H9 (cell line): ENCODE data around the gene ARHGAP12. TPM values are rescaled to one million over a fixed set of nuclear protein-coding genes. Genes with fewer than 3 reads are reported as not detected.

Source experiments
- DNase-seq: peaks from one replicate; pipeline ENCODE4 v3.0.0-alpha.2; 2017
- H2AFZ ChIP-seq: one replicate; pipeline ENCODE4 v1.6.1; 2013; ENCODE audit warnings: mild to moderate bottlenecking, low read length, control low read depth, moderate library complexity
- H2AK5ac ChIP-seq: 2 replicates; pipeline ENCODE4 v1.6.1; 2013; ENCODE audit warnings: low read length, control low read depth, mixed read lengths; ENCODE audit not compliant: insufficient read length
- H2BK120ac ChIP-seq: one replicate; pipeline ENCODE4 v1.6.1; 2013; ENCODE audit warnings: low read depth, mild to moderate bottlenecking, low read length, control low read depth, inconsistent platforms; ENCODE audit not compliant: poor library complexity, severe bottlenecking
- H2BK12ac ChIP-seq: 2 replicates; pipeline ENCODE4 v1.6.1; 2013; ENCODE audit warnings: low read length, control low read depth, mixed read lengths, low read depth; ENCODE audit not compliant: insufficient read length
- H2BK15ac ChIP-seq: 2 replicates; pipeline ENCODE4 v1.6.1; 2013; ENCODE audit warnings: low read depth, low read length, control low read depth
- H2BK20ac ChIP-seq: one replicate; pipeline ENCODE4 v1.6.1; 2013; ENCODE audit warnings: low read depth, mild to moderate bottlenecking, low read length, control low read depth, inconsistent platforms; ENCODE audit not compliant: poor library complexity, severe bottlenecking
- H2BK5ac ChIP-seq: 2 replicates; pipeline ENCODE4 v1.6.1; 2013; ENCODE audit warnings: low read length, control low read depth, mixed read lengths; ENCODE audit not compliant: insufficient read length
- H3K14ac ChIP-seq: 2 replicates; pipeline ENCODE4 v1.6.1; 2013; ENCODE audit warnings: low read length, control low read depth; ENCODE audit not compliant: insufficient read depth
- H3K18ac ChIP-seq: 2 replicates; pipeline ENCODE4 v1.6.1; 2013; ENCODE audit warnings: low read depth, mild to moderate bottlenecking, mixed read lengths, low read length, control low read depth; ENCODE audit not compliant: insufficient read length
- H3K23ac ChIP-seq: 2 replicates; pipeline ENCODE4 v1.6.1; 2013; ENCODE audit warnings: low read length, control low read depth, mixed read lengths, low read depth; ENCODE audit not compliant: insufficient read length
- H3K23me2 ChIP-seq: 2 replicates; pipeline ENCODE4 v1.6.1; 2013; ENCODE audit warnings: low read depth, mild to moderate bottlenecking, mixed read lengths, low read length, control low read depth; ENCODE audit not compliant: insufficient read length, poor library complexity, severe bottlenecking
- H3K27ac ChIP-seq: 2 replicates; pipeline ENCODE4 v1.5.1; 2013; ENCODE audit warnings: low read length, control low read depth, mixed read lengths, low read depth; ENCODE audit not compliant: insufficient read length
- H3K27me3 ChIP-seq: 2 replicates; pipeline ENCODE4 v1.6.1; 2013; ENCODE audit warnings: low read length, control low read depth, inconsistent platforms; ENCODE audit not compliant: insufficient read depth
- H3K4ac ChIP-seq: 2 replicates; pipeline ENCODE4 v1.6.1; 2013; ENCODE audit warnings: low read depth, mild to moderate bottlenecking, control low read depth, inconsistent platforms, low read length, moderate library complexity
- H3K4me1 ChIP-seq: 2 replicates; pipeline ENCODE4 v1.6.1; 2013; ENCODE audit warnings: low read length, control low read depth, inconsistent platforms; ENCODE audit not compliant: insufficient read depth
- H3K4me2 ChIP-seq: 2 replicates; pipeline ENCODE4 v1.6.1; 2013; ENCODE audit warnings: low read length, control low read depth, mixed read lengths; ENCODE audit not compliant: insufficient read length, insufficient read depth
- H3K56ac ChIP-seq: 2 replicates; pipeline ENCODE4 v1.6.1; 2013; ENCODE audit warnings: low read depth, mild to moderate bottlenecking, mixed read lengths, low read length, control low read depth; ENCODE audit not compliant: insufficient read length
- H3K79me1 ChIP-seq: 2 replicates; pipeline ENCODE4 v1.6.1; 2013; ENCODE audit warnings: low read depth, mild to moderate bottlenecking, moderate library complexity, low read length, control low read depth, inconsistent platforms; ENCODE audit not compliant: insufficient read depth, poor library complexity, severe bottlenecking
- H3K79me2 ChIP-seq: 2 replicates; pipeline ENCODE4 v1.6.1; 2013; ENCODE audit warnings: low read length, control low read depth, inconsistent platforms; ENCODE audit not compliant: insufficient read depth
- H3K9ac ChIP-seq: 2 replicates; pipeline ENCODE4 v1.6.1; 2013; ENCODE audit warnings: low read length, control low read depth, mixed read lengths; ENCODE audit not compliant: insufficient read length; ENCODE audit errors: extremely low read depth
- H3K9me3 ChIP-seq: one replicate; pipeline ENCODE4 v1.6.1; 2013; ENCODE audit warnings: low read depth, low read length, inconsistent platforms; ENCODE audit not compliant: control insufficient read depth
- H3T11ph ChIP-seq: one replicate; pipeline ENCODE4 v1.6.1; 2013; ENCODE audit warnings: mild to moderate bottlenecking, low read length, control low read depth, inconsistent platforms
- H4K20me1 ChIP-seq: one replicate; pipeline ENCODE4 v1.6.1; 2013; ENCODE audit not compliant: control insufficient read depth, insufficient read length, insufficient read depth
- H4K5ac ChIP-seq: 2 replicates; pipeline ENCODE4 v1.6.1; 2013; ENCODE audit warnings: low read depth, mild to moderate bottlenecking, mixed read lengths, low read length, control low read depth; ENCODE audit not compliant: insufficient read length
- H4K8ac ChIP-seq: replicated peaks from 2 replicates; pipeline ENCODE4 v1.6.1; 2013; ENCODE audit warnings: low read length, control low read depth, mixed read lengths, low read depth; ENCODE audit not compliant: insufficient read length
- H4K91ac ChIP-seq: 2 replicates; pipeline ENCODE4 v1.6.1; 2013; ENCODE audit warnings: low read depth, mild to moderate bottlenecking, moderate library complexity, mixed read lengths, low read length, control low read depth; ENCODE audit not compliant: insufficient read length
- H3K27ac Mint-ChIP-seq, 3 experiments: 2 replicates in 2 of 3; 3 replicates in 1 of 3; pipeline ENCODE4 v1.8.0; 2020 to 2021; ENCODE audit warnings: mixed read lengths in 3 of 3, mild to moderate bottlenecking in 1 of 3, moderate library complexity in 1 of 3
- H3K27me3 Mint-ChIP-seq: 2 replicates; pipeline ENCODE4 v1.8.0; 2021; ENCODE audit warnings: low read depth, mild to moderate bottlenecking, moderate library complexity, mixed read lengths
- H3K36me3 Mint-ChIP-seq, 3 experiments: 2 replicates in 2 of 3; 3 replicates in 1 of 3; pipeline ENCODE4 v1.8.0; 2020 to 2021; ENCODE audit warnings: low read depth in 3 of 3, mixed read lengths in 3 of 3; ENCODE audit not compliant: insufficient read depth in 1 of 3
- H3K4me1 Mint-ChIP-seq, 2 experiments: 2 replicates each; pipeline ENCODE4 v1.8.0; 2020; ENCODE audit warnings: mixed read lengths in 2 of 2
- H3K4me3 Mint-ChIP-seq, 2 experiments: 2 replicates in 1 of 2; 3 replicates in 1 of 2; pipeline ENCODE4 v1.8.0; 2020 to 2021; ENCODE audit warnings: mild to moderate bottlenecking in 2 of 2, mixed read lengths in 2 of 2, moderate library complexity in 1 of 2
- H3K9me3 Mint-ChIP-seq, 2 experiments: 2 replicates in 1 of 2; 3 replicates in 1 of 2; pipeline ENCODE4 v1.8.0; 2020; ENCODE audit warnings: mild to moderate bottlenecking in 2 of 2, mixed read lengths in 2 of 2, moderate library complexity in 1 of 2
- WGBS: extraction: QIAGEN DNeasy Blood & Tissue Kit; methylation state at CpG from one replicate; pipeline ENCODE4 v1.1.7; 2013; ENCODE audit warnings: missing lambda C conversion rate, low lambda C conversion rate, mixed read lengths; ENCODE audit not compliant: insufficient read length; ENCODE audit errors: extremely low coverage; 5-methylcytosine and 5-hydroxymethylcytosine counted together
- total RNA-seq: library from RNA; stranded (reverse); gene quantifications from 2 replicates; pipeline ENCODE4 v1.2.1, GENCODE V29; 2021
- TF ChIP-seq, protein P1 (sequence below): fragments of 200-600 bp; sonication (generic); conservative IDR thresholded peaks from 3 replicates; pipeline ENCODE4 v1.8.0; 2021; ENCODE audit warnings: antibody characterized with exemption, mild to moderate bottlenecking

The ARHGAP12 gene
- total RNA-seq, 1 experiment from 2014 or later: 34.3 TPM

DNA sequence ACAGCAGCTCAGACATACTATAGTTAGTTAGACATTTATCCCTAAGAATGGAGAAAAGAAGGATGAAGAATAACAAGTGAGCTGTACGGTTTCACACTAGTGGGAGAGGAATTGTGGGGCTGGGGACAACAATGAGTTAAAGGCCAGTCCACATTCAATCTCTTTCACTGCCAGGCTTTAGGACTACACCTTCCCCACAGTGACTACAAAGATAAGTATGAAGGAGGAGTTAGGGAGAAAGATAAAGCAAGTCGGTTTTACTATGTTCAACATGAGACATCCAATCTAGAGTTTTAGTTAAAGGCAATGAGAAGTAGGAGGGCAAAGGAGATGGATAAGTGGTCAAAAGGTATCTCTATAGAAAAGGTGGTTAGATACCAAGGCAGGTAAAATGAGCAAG is 16.3 kb downstream of the ARHGAP12 start:
- H3K18ac ChIP-seq: no peak overlapping the region
- no peak overlapping the region for H4K91ac ChIP-seq
- H3K4me3 Mint-ChIP-seq: no peak overlapping the region
- no peaks in the 10 kb centered on the region for H3K27me3 Mint-ChIP-seq
- peaks cover 10% of the 10 kb centered on the region for H3K79me1 ChIP-seq
- no peak overlapping the region for H3K23ac ChIP-seq
- no peaks in the 10 kb centered on the region for H3K27me3 ChIP-seq
- H4K5ac ChIP-seq: no peak overlapping the region
- H2AFZ ChIP-seq: no peak overlapping the region
- H2BK12ac ChIP-seq: no peak overlapping the region
- no peak overlapping the region for H3K14ac ChIP-seq
- no peaks in the 10 kb centered on the region for H3K9me3 Mint-ChIP-seq
- TF ChIP-seq, protein P1, sequence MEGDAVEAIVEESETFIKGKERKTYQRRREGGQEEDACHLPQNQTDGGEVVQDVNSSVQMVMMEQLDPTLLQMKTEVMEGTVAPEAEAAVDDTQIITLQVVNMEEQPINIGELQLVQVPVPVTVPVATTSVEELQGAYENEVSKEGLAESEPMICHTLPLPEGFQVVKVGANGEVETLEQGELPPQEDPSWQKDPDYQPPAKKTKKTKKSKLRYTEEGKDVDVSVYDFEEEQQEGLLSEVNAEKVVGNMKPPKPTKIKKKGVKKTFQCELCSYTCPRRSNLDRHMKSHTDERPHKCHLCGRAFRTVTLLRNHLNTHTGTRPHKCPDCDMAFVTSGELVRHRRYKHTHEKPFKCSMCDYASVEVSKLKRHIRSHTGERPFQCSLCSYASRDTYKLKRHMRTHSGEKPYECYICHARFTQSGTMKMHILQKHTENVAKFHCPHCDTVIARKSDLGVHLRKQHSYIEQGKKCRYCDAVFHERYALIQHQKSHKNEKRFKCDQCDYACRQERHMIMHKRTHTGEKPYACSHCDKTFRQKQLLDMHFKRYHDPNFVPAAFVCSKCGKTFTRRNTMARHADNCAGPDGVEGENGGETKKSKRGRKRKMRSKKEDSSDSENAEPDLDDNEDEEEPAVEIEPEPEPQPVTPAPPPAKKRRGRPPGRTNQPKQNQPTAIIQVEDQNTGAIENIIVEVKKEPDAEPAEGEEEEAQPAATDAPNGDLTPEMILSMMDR: no peak
- peaks cover 2% of the 10 kb centered on the region; the same call in 1 of the 2 replicates for H3K4me1 ChIP-seq
- no CpG with 5 or more reads among the region's 2 CpGs for WGBS
- no peak overlapping the region for H3K9ac ChIP-seq
- H3K27ac Mint-ChIP-seq: peak overlapping the region; percentile 2 to 45 (median 19); a peak in 3 of 7 replicates
- no peaks in the 10 kb centered on the region for H3K9me3 ChIP-seq
- H3K36me3 Mint-ChIP-seq: peaks cover 8 to 18% (median 17%) of the 10 kb centered on the region in 3 experiments; a peak in 5 of 7 replicates
- no peak overlapping the region for H3K56ac ChIP-seq
- H2BK20ac ChIP-seq: no peak overlapping the region
- H3K4ac ChIP-seq: no peak overlapping the region
- peaks cover 24% of the 10 kb centered on the region; the same call in 1 of the 2 replicates for H3K79me2 ChIP-seq
- H2BK5ac ChIP-seq: no peak overlapping the region
- no peak overlapping the region for H4K8ac ChIP-seq
- H2BK15ac ChIP-seq: no peak overlapping the region
- H3K4me1 Mint-ChIP-seq: peaks cover 22 to 29% of the 10 kb centered on the region in 2 experiments
- no peak overlapping the region for H3T11ph ChIP-seq
- H3K4me2 ChIP-seq: no peak overlapping the region
- H3K23me2 ChIP-seq: no peaks in the 10 kb centered on the region
- no peak for DNase-seq
- H2AK5ac ChIP-seq: no peak overlapping the region
- H3K27ac ChIP-seq: no peak overlapping the region
- no peak overlapping the region for H2BK120ac ChIP-seq
- no peaks in the 10 kb centered on the region for H4K20me1 ChIP-seq
